ENCODE data around the gene SLC18B1.

DNA sequence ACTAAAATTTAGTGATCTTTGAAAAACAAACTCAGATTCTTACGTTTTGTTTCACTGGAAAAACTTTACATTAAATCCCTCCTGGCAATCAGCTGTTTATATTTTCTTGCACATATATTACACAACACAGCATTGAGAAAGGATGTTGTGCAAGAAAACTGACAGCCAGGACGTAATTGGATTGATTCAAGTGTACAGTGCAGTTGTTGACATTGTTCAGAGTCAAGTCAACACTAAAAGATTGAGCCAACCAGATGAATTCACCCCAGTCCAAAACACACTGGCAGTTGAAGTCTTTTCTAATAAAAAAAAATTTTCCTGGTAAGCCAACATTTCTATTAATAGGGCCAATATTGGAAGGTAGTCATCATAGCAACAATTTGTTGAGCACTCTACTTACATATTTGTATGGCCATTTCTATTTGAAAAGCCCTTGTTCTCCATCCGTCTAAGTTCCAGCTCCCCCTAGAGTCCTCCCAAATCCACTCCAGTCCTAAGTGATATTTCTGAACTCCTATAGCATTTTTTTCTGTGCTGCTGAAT lies 63.7 kb downstream of the SLC18B1 start:
- TF ChIP-seq, protein P1, sequence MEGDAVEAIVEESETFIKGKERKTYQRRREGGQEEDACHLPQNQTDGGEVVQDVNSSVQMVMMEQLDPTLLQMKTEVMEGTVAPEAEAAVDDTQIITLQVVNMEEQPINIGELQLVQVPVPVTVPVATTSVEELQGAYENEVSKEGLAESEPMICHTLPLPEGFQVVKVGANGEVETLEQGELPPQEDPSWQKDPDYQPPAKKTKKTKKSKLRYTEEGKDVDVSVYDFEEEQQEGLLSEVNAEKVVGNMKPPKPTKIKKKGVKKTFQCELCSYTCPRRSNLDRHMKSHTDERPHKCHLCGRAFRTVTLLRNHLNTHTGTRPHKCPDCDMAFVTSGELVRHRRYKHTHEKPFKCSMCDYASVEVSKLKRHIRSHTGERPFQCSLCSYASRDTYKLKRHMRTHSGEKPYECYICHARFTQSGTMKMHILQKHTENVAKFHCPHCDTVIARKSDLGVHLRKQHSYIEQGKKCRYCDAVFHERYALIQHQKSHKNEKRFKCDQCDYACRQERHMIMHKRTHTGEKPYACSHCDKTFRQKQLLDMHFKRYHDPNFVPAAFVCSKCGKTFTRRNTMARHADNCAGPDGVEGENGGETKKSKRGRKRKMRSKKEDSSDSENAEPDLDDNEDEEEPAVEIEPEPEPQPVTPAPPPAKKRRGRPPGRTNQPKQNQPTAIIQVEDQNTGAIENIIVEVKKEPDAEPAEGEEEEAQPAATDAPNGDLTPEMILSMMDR (IDR thresholded peaks at IDR 0.05; ENCODE audit: borderline replicate concordance, extremely low read depth, low read length, poor library complexity, severe bottlenecking), result no peak
- no peak for TF ChIP-seq EZH2 (IDR thresholded peaks at IDR 0.05; ENCODE audit: borderline replicate concordance, low read depth, low read length, severe bottlenecking)

Data from DND-41 (cell line).